Stomach (tissue), 9 donors: ENCODE results near the gene EMX2. TPM values are rescaled to one million over a fixed set of nuclear protein-coding genes. Genes with fewer than 3 reads are reported as not detected.
"Not testable (repeated sequence)": the region's sequence is repeated elsewhere in the genome, so short reads cannot be mapped to it uniquely, and the experiment has no call there.

Source experiments
- DNase-seq, 2 donors: peaks; one replicate each; pipeline versions ENCODE4 v3.0.0 to v3.0.0-alpha.2; 2013 to 2019
- H3K27ac ChIP-seq, 5 donors: fragments of 200-600 bp in 4 of 5; sonication (generic) in 4 of 5; one replicate each; pipeline ENCODE4 v1.5.1; 2013 to 2019; ENCODE audit warnings: mild to moderate bottlenecking in 1 of 5, moderate library complexity in 1 of 5
- H3K27me3 ChIP-seq, 3 donors: fragments of 200-600 bp; sonication (generic); one replicate each; pipeline ENCODE4 v1.5.1; 2017 to 2019; ENCODE audit warnings: mixed run types in 1 of 3
- H3K36me3 ChIP-seq, 4 donors: fragments of 200-600 bp; sonication (generic); 1 replicate in 3 of 4; 2 replicates in 1 of 4; pipeline ENCODE4 v1.5.1; 2016 to 2019
- H3K4me1 ChIP-seq, 4 donors: fragments of 200-600 bp; sonication (generic); one replicate each; pipeline ENCODE4 v1.5.1; 2016 to 2019
- H3K4me3 ChIP-seq, 4 donors: fragments of 200-600 bp; sonication (generic) in 3 of 4; one replicate each; pipeline ENCODE4 v1.5.1; 2016 to 2019; ENCODE audit warnings: mild to moderate bottlenecking in 1 of 4
- H3K9me3 ChIP-seq, 4 donors: fragments of 200-600 bp; sonication (generic); one replicate each; pipeline ENCODE4 v1.5.1; 2016 to 2019
- EP300 ChIP-seq: sonication (generic); formaldehyde crosslinking; IDR thresholded peaks from one replicate; pipeline ENCODE4 v1.6.1; 2017; ENCODE audit warnings: antibody characterized with exemption
- POLR2A ChIP-seq, 4 donors: fragments of 450-650 bp; IDR thresholded peaks; one replicate each; pipeline ENCODE4 v1.6.1; 2016; ENCODE audit warnings: antibody characterized with exemption in 4 of 4, control low read depth in 2 of 4, mild to moderate bottlenecking in 1 of 4, moderate library complexity in 1 of 4
- POLR2AphosphoS5 ChIP-seq, 3 donors: sonication (generic); formaldehyde crosslinking; IDR thresholded peaks; one replicate each; pipeline ENCODE4 v1.6.1; 2016; ENCODE audit warnings: antibody characterized with exemption in 3 of 3
- WGBS, 5 donors: extraction: QIAGEN DNeasy Blood & Tissue Kit in 3 of 5; methylation state at CpG; one replicate each; pipeline versions ENCODE4 v1.1.5 to v1.1.7; 2013 to 2018; 5-methylcytosine and 5-hydroxymethylcytosine counted together
- intact Hi-C: fragments of 100-400 bp; cut with DNase I; formaldehyde crosslinking; loops from one replicate; pipeline ENCODE4 v1.15.1; 2023; ENCODE audit warnings: low total_unique reads
- polyA plus RNA-seq, 3 donors: library from polyadenylated mRNA; stranded (reverse); fragments of 200-250 nt; gene quantifications; one replicate each; pipeline ENCODE4 v1.2.3, GENCODE V29; 2013
- total RNA-seq, 5 donors: library from RNA; depleted of rRNA; stranded (reverse); fragments of >200 nt; gene quantifications; one replicate each; pipeline versions ENCODE4 v1.1.0 to v1.2.3, GENCODE V29; 2014 to 2016
- TF ChIP-seq, protein P1 (sequence below), 7 experiments: fragments of 450-650 bp in 4 of 7; fragments of 200-600 bp in 3 of 7; sonication (generic) in 3 of 7; IDR thresholded peaks; one replicate each; pipeline ENCODE4 v1.5.1; 2016 to 2019; ENCODE audit warnings: antibody characterized with exemption in 7 of 7, control low read depth in 2 of 7, mild to moderate bottlenecking in 1 of 7
- donor health status: healthy with polysubstance abuse.
- donor health status: Bipolar disorder and iron deficiency.
- donor health status: healthy.

Gene EMX2
- total and polyA plus RNA-seq, 8 donors = 0.18 TPM; not detected in 7

GRCh38 chr10:117503244-117504205, 39.0 kb upstream of the EMX2 start:
- Histone ChIP-seq H3K36me3 (no peaks in the 10 kb centered on the region), H3K27me3 (peaks cover 0 to 59% (median 10%) of the 10 kb centered on the region in 3 donors), H3K4me1 (no peaks in the 10 kb centered on the region), H3K27ac (no peak overlapping the region), H3K4me3 (no peak overlapping the region), H3K9me3 (no peaks in the 10 kb centered on the region)
- 51 to 56% (median 54%) methylated on average over 16 of the region's 16 CpGs for WGBS, 5 donors
- TF ChIP-seq POLR2AphosphoS5 (IDR thresholded peaks at IDR 0.05) = no peak
- intact Hi-C loops = no loop called here
- peak in 1 of 2 donors; percentile 62 for DNase-seq

DNA sequence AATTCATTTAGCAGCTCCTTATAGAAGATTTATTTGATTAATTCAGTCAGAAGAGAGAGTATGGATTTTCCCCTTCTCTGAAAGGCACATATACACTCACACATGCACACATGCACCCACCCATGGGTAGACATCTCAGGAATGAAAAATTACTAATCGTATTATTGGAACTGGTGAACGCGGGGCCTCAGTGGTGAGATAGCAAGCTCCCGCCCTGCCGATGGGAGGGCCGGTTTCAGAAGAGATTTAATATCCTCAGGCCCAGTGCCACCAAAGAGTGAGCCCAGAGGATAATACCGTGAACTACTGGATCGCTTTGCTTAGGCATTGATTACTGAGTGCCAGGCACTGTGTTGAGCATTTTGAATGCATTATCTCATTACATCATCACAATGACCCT, 38.0 kb upstream of the EMX2 start:
- TF ChIP-seq, protein P1, sequence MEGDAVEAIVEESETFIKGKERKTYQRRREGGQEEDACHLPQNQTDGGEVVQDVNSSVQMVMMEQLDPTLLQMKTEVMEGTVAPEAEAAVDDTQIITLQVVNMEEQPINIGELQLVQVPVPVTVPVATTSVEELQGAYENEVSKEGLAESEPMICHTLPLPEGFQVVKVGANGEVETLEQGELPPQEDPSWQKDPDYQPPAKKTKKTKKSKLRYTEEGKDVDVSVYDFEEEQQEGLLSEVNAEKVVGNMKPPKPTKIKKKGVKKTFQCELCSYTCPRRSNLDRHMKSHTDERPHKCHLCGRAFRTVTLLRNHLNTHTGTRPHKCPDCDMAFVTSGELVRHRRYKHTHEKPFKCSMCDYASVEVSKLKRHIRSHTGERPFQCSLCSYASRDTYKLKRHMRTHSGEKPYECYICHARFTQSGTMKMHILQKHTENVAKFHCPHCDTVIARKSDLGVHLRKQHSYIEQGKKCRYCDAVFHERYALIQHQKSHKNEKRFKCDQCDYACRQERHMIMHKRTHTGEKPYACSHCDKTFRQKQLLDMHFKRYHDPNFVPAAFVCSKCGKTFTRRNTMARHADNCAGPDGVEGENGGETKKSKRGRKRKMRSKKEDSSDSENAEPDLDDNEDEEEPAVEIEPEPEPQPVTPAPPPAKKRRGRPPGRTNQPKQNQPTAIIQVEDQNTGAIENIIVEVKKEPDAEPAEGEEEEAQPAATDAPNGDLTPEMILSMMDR (IDR thresholded peaks at IDR 0.05) = no peak
- no peak for TF ChIP-seq POLR2A (IDR thresholded peaks at IDR 0.05)
- TF ChIP-seq POLR2AphosphoS5 (IDR thresholded peaks at IDR 0.05) = no peak
- no peak for TF ChIP-seq EP300
- intact Hi-C loops = no loop called here
- H3K27ac ChIP-seq = no peak overlapping the region
- WGBS, 5 donors = 91 to 96% (median 93%) methylated on average over 8 of the region's 8 CpGs
- H3K4me3 ChIP-seq = no peak overlapping the region
- no peaks in the 10 kb centered on the region for H3K9me3 ChIP-seq
- no peaks in the 10 kb centered on the region for H3K36me3 ChIP-seq
- H3K4me1 ChIP-seq = no peaks in the 10 kb centered on the region
- no peak for DNase-seq
- peaks cover 0 to 61% (median 10%) of the 10 kb centered on the region in 3 donors for H3K27me3 ChIP-seq

GRCh38 chr10:117507081-117507480, 35.5 kb upstream of the EMX2 start:
- H3K4me3 ChIP-seq, H3K4me1 ChIP-seq, DNase-seq, H3K9me3 ChIP-seq, intact Hi-C loops, H3K27ac ChIP-seq, H3K36me3 ChIP-seq: not testable (repeated sequence)
- peaks cover 0 to 50% (median 10%) of the 10 kb centered on the region in 3 donors for H3K27me3 ChIP-seq
- WGBS, 5 donors = 70 to 83% (median 81%) methylated on average over 7 of the region's 7 CpGs

GRCh38 chr10:117509573-117509972, 33.0 kb upstream of the EMX2 start:
- H3K27me3 ChIP-seq = peaks cover 0 to 55% (median 10%) of the 10 kb centered on the region in 3 donors
- 82 to 93% (median 87%) methylated on average over 7 of the region's 7 CpGs for WGBS, 5 donors
- intact Hi-C loops = no loop called here
- H3K9me3 ChIP-seq = no peaks in the 10 kb centered on the region
- no peak overlapping the region for H3K4me3 ChIP-seq
- DNase-seq = no peak
- TF ChIP-seq POLR2AphosphoS5 (IDR thresholded peaks at IDR 0.05) (no peak), POLR2A (IDR thresholded peaks at IDR 0.05) (no peak), EP300 (no peak)
- TF ChIP-seq, protein P1 (IDR thresholded peaks at IDR 0.05) = no peak
- H3K36me3 ChIP-seq = no peaks in the 10 kb centered on the region
- no peak overlapping the region for H3K27ac ChIP-seq
- H3K4me1 ChIP-seq = no peaks in the 10 kb centered on the region

DNA sequence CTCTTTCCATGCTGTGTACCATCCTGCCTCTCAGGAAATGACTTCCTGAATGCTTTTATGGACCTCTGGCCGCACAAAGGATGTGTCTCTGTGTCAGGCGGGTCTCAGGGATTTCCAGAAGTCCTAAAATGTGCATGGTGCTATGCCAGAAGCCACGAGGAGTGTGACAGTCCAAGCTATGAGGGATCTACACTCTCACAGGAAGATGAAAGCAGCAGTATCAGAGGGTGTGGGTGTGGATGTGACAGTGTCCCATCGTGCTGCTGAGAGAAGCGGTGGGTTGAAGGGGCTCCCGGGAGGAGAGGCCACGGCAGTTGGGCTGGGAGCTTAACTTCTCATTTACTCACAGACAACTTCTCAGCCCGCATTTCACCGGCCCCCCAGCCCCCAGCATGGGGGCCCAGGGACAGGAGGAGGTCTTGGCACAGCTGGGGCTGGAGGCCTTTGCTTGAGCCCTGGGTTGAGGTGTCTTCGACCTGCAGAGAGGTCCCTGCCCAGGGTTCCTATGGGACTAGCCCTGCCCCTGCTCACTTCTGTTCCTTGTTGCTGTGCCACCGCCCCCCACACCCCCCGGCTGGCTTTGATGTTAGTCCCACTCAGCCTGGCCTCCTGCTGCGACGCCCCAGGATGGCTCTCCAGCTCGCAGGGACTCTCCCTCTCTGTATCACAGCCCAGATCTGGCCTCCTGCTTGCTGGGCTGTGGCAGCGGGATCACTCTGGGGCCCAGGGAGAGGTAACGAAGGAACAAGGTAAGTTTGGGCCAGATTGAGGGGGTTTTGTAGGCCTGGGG, 30.8 kb upstream of the EMX2 start:
- DNase-seq = no peak
- H3K36me3 ChIP-seq = no peaks in the 10 kb centered on the region
- intact Hi-C loops = no loop called here
- 51 to 65% (median 56%) methylated on average over 12 to 17 of the region's 17 CpGs for WGBS, 5 donors
- H3K9me3 ChIP-seq = no peaks in the 10 kb centered on the region
- H3K4me3 ChIP-seq = no peak overlapping the region
- no peaks in the 10 kb centered on the region for H3K4me1 ChIP-seq
- no peak overlapping the region for H3K27ac ChIP-seq
- TF ChIP-seq EP300 (no peak), POLR2AphosphoS5 (IDR thresholded peaks at IDR 0.05) (no peak), POLR2A (IDR thresholded peaks at IDR 0.05) (no peak)
- TF ChIP-seq, protein P1 (IDR thresholded peaks at IDR 0.05) = no peak
- H3K27me3 ChIP-seq = peaks cover 0 to 51% (median 14%) of the 10 kb centered on the region in 3 donors
